GM21423 (cell line): Measurements from ENCODE around the gene ZNF692.
"Not testable (repeated sequence)": the region's sequence is repeated elsewhere in the genome, so short reads cannot be mapped to it uniquely, and the experiment has no call there.

Source experiments
- ATAC-seq: cut with Tn5 transposase; IDR thresholded peaks from one replicate; pipeline ENCODE4 v1.9.1; 2021; ENCODE audit warnings: mild to moderate bottlenecking, moderate library complexity; ENCODE audit not compliant: unreplicated experiment

The ZNF692 gene

DNA sequence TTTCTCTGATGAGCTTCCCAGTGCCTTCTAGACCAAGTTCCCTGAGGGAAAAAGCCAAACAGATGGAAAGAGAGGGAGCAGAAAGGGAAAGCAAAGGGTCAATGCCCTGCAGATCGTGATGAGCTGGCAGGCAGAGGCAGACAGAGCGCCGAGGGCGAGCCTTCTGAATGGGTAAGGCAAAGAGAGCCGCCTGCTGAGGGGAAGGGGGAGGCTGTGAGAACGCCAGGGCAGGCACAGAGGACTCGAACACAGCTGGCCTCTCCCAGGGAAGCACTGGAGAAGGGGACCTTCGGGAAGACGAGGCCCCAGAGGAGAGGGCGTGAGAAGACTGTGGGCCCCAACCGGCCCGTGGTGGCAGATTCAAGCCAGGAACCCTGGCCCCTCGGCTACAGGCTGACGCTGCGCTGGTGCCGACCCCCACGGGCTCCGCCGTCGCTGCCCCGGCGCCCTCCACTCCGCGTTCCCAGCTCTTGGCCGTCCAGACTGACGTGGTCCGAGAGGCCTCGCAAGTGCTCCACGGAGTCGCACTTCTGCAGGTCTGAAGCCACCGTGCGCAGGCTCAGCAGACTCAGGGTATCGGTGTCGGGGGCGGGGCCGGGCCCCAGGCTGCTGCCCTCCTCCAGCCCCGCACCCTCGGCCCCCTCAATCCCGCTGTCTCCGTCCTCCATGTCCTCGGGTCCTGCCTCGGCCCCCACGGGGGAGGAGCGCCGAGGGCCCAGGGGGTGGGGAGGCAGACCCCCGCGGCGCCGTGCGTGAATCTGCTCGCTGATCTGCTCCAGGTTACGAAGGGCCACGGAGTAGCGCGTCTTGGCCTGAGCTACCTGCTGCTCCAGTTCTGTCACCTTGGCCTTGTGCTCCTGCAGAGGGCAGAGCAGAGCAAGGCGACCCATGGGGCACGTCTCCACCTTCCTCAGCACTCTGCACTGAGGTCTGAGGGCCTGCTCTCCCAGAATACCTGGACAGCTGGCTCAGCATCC, 47.1 kb downstream of the ZNF692 start:
- no peak for ATAC-seq

- ATAC-seq = no peak
Measured at GRCh38 chr1:248810727-248811513, 48.0 kb downstream of the ZNF692 start.

DNA sequence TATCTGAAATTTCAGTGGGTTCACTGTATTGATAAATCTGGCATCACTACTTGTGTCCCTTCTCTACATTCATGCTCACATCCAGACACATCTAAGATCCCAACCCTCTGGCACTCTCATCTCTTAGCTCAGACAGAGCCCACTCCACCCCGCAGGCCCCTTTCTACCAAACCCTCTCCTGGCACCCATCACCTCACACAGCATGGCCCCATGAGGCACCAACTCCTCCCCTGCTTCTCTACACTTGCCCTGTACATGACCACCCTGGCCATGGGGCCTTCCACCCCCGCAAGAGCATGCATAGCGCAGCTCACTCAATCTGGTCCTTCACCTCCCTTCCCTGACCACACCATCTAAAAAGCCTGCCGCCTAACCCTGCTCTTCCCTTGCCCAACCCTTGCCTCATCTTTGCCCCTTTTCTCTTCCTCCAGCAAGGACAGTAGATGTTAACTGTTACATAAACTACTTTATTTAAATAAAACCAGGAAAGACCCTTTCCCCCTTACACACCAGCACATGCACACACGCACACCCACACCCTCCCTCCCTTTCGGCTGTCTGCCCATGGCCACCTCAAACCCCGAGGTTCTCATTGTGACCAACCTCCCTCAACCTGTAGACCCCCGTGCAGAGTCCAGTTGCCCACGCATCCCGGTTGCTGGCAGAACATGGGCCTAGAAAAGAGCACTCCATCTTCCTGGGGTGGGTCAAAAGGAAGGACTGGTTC, 48.7 kb downstream of the ZNF692 start:
- ATAC-seq = no peak

- ATAC-seq = no peak
Measured at GRCh38 chr1:248808876-248809275, 50.0 kb downstream of the ZNF692 start.

GRCh38 chr1:248807067-248807737, 51.7 kb downstream of the ZNF692 start:
- ATAC-seq = peak; percentile 43

DNA sequence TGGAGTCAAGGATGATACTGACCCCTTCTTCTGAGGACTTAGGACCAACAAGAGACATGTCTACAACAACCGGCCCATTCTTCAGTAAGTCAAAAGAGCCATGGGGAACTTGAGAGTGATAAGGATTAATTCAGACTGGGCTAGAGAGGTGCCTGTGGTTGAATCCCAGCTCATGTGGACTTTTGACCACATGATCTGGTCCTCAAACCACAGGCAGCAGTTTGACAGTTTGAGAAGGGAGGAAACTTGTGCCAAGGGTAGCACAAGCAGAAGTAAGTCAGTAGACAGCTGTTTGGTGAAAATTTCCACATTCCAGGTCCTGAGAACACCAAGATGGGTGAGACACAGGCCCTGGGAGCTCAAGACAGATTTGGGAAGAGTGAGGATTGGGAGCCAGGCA, 53.0 kb downstream of the ZNF692 start:
- ATAC-seq = no peak

DNA sequence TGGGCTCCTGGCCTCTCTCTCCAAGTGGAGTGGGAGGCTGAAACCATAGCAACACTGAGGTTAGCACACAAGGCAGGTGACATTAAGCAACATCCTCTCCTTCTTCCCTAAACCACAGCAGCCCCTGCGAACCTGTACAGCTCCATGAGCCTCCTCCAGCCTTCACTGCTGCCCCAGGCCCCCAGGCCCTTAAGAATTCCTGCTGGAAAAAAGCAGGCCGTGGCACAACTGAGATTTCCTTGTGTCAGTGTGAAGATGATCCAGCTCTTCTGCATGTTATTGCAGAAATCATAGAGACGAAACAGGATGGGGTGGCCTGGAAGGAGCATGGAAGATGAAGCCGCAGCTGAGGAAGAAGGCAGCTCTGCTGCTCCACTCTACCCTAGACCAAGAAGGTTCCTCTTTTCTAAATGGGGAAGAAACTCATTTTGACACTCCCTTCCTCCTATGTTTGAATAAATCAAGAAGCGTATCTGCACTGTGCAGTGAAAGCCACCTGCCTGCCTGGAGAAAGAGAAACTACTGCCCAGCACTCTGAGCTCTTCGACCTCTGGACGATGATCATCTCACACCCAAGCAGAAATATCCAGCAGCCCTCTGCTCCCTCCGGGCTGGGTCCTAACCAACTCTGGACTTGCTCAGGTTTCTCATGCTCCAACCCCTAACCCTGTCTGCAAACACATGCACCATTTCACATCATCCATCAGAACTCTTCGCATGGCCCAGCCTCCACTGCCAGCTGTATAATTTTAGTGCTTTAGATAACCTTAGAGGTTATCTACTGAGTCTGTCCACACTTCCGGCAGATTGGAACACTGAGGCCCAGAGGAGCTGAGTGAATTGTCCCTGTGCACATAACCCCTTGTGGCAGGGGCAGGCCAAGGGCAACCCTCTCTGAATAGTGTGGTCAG, 53.9 kb downstream of the ZNF692 start:
- peak; percentile 83 for ATAC-seq

- ATAC-seq = not testable (repeated sequence)
Measured at GRCh38 chr1:248803501-248803900, 55.4 kb downstream of the ZNF692 start.

DNA sequence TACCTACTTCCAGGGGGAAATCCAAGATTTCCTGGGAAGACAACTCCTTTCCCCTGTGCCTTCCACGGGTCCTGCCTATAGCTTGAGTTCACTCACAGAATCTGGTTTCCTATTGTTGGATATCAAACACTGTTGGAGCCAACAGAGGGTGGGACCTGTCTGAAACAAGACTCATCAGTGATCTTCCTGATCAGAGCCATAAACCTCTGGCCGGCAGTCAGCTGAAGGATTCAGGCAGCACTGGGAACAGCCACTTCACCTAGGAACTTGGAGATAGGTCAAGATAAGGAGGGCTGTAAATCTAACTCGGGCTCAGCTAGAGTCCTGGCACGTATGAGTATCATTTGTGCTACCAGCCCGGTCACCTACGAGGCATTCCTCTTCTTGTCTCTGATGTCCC, 56.4 kb downstream of the ZNF692 start:
- no peak for ATAC-seq

GRCh38 chr1:248800459-248800858, 58.4 kb downstream of the ZNF692 start:
- no peak for ATAC-seq
